ENCODE results near the gene TRIM50. TPM values are rescaled to one million over a fixed set of nuclear protein-coding genes. Genes with fewer than 3 reads are reported as not detected.

The TRIM50 gene
- total and polyA plus RNA-seq, 2 experiments from 2014 or later = 9.8 to 10.8 TPM

GRCh38 chr7:73369622-73370021 lies 41.7 kb upstream of the TRIM50 start:
- no peaks in the 10 kb centered on the region for H3K9me3 ChIP-seq (ENCODE audit: low read depth)
- no peaks in the 10 kb centered on the region for H3K9me2 ChIP-seq (replicated peaks; ENCODE audit: insufficient read depth)
- no peaks in the 10 kb centered on the region for H3K79me2 ChIP-seq
- WGBS (ENCODE audit: low lambda C conversion rate, missing lambda C conversion rate) = 98% methylated on average over 9 of the region's 9 CpGs
- TF ChIP-seq, protein P1, sequence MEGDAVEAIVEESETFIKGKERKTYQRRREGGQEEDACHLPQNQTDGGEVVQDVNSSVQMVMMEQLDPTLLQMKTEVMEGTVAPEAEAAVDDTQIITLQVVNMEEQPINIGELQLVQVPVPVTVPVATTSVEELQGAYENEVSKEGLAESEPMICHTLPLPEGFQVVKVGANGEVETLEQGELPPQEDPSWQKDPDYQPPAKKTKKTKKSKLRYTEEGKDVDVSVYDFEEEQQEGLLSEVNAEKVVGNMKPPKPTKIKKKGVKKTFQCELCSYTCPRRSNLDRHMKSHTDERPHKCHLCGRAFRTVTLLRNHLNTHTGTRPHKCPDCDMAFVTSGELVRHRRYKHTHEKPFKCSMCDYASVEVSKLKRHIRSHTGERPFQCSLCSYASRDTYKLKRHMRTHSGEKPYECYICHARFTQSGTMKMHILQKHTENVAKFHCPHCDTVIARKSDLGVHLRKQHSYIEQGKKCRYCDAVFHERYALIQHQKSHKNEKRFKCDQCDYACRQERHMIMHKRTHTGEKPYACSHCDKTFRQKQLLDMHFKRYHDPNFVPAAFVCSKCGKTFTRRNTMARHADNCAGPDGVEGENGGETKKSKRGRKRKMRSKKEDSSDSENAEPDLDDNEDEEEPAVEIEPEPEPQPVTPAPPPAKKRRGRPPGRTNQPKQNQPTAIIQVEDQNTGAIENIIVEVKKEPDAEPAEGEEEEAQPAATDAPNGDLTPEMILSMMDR (IDR thresholded peaks at IDR 0.05; ENCODE audit: poor library complexity) = no peak
- TF ChIP-seq EZH2phosphoT487 (IDR thresholded peaks at IDR 0.05; ENCODE audit: low read depth, severe bottlenecking, unreplicated experiment) (no peak), EZH2 (IDR thresholded peaks at IDR 0.05; ENCODE audit: borderline replicate concordance) (no peak)
- no peak overlapping the region for H3K27ac ChIP-seq
- DNase-seq (ENCODE audit: low spot score) = no peak
- no peaks in the 10 kb centered on the region for H3K27me3 ChIP-seq
- H2AFZ ChIP-seq = no peak overlapping the region
- H4K20me1 ChIP-seq (ENCODE audit: insufficient read depth, poor library complexity, severe bottlenecking) = no peaks in the 10 kb centered on the region
- no peak overlapping the region for H3K4me2 ChIP-seq
- no peak overlapping the region for H3K4me3 ChIP-seq
- H3K4me1 ChIP-seq (ENCODE audit: insufficient read depth) = no peaks in the 10 kb centered on the region
- no peaks in the 10 kb centered on the region for H3K36me3 ChIP-seq (replicated peaks; ENCODE audit: insufficient read depth, low read depth)

- Histone ChIP-seq H3K4me1 (ENCODE audit: insufficient read depth) (no peaks in the 10 kb centered on the region), H3K9me2 (replicated peaks; ENCODE audit: insufficient read depth) (no peaks in the 10 kb centered on the region), H3K36me3 (replicated peaks; ENCODE audit: insufficient read depth, low read depth) (no peaks in the 10 kb centered on the region), H4K20me1 (ENCODE audit: insufficient read depth, poor library complexity, severe bottlenecking) (no peaks in the 10 kb centered on the region), H2AFZ (no peak overlapping the region), H3K27ac (no peak overlapping the region), H3K4me3 (no peak overlapping the region), H3K79me2 (no peaks in the 10 kb centered on the region), H3K9me3 (ENCODE audit: low read depth) (no peaks in the 10 kb centered on the region), H3K4me2 (no peak overlapping the region), H3K27me3 (no peaks in the 10 kb centered on the region)
- WGBS (ENCODE audit: low lambda C conversion rate, missing lambda C conversion rate) = 97% methylated on average over 11 of the region's 11 CpGs
- DNase-seq (ENCODE audit: low spot score) = no peak
- no peak for TF ChIP-seq EZH2phosphoT487 (IDR thresholded peaks at IDR 0.05; ENCODE audit: low read depth, severe bottlenecking, unreplicated experiment)
- TF ChIP-seq, protein P1 (IDR thresholded peaks at IDR 0.05; ENCODE audit: poor library complexity) = no peak
- no peak for TF ChIP-seq EZH2 (IDR thresholded peaks at IDR 0.05; ENCODE audit: borderline replicate concordance)
Observed at GRCh38 chr7:73369009-73369408, 41.1 kb upstream of the TRIM50 start.

DNA sequence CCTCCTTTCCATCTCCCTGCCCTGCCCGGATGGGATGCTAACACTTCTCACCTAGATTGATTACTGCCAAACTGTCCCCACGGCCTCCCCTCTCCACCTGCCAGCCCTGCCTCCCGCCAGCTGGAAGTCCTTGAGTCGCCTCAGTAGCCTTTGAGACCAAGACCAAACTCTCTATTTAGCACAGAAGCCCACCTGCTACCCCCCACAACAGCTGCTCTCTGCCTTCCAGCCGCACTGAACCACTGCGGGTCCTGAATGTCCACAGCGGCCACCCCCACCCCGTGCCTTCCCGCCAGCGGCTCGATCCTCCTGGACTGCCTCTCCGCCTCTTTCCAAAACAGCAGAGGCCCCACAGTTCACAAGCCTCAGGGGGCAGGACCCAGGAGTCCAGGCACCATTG lies 39.1 kb upstream of the TRIM50 start:
- Histone ChIP-seq H3K27me3 (no peaks in the 10 kb centered on the region), H3K4me2 (no peak overlapping the region)
- TF ChIP-seq, protein P1 (IDR thresholded peaks at IDR 0.05; ENCODE audit: poor library complexity) = no peak
- TF ChIP-seq EZH2 (IDR thresholded peaks at IDR 0.05; ENCODE audit: borderline replicate concordance) (no peak), EZH2phosphoT487 (IDR thresholded peaks at IDR 0.05; ENCODE audit: low read depth, severe bottlenecking, unreplicated experiment) (no peak)

DNA sequence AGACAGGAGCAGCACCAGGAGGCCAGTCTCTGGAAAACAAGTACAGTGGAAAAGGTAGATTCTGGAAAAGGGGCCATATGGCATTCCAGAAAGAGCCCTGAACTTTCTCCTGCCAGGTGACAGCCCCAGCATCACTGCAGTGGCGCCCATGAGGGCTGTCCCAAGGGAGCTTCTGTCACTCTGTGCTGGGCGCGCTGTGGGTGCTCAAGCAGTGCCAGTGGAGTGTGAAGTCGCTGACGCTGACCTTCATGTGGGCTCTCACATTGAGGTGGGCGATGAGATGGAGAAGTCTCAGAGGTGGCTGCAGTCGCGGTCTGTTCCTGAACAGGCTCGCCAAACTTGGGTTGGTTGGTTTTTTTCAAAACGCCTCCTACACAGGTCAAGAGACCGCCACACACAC lies 38.2 kb upstream of the TRIM50 start:
- H3K9me2 ChIP-seq (replicated peaks; ENCODE audit: insufficient read depth) = no peaks in the 10 kb centered on the region
- 97% methylated on average over 11 of the region's 11 CpGs for WGBS (ENCODE audit: low lambda C conversion rate, missing lambda C conversion rate)
- H3K27me3 ChIP-seq = no peaks in the 10 kb centered on the region
- H3K27ac ChIP-seq = no peak overlapping the region
- H3K79me2 ChIP-seq = no peaks in the 10 kb centered on the region
- TF ChIP-seq EZH2 (IDR thresholded peaks at IDR 0.05; ENCODE audit: borderline replicate concordance) (no peak), EZH2phosphoT487 (IDR thresholded peaks at IDR 0.05; ENCODE audit: low read depth, severe bottlenecking, unreplicated experiment) (no peak)
- TF ChIP-seq, protein P1 (IDR thresholded peaks at IDR 0.05; ENCODE audit: poor library complexity) = no peak
- H4K20me1 ChIP-seq (ENCODE audit: insufficient read depth, poor library complexity, severe bottlenecking) = no peaks in the 10 kb centered on the region
- H3K9me3 ChIP-seq (ENCODE audit: low read depth) = no peaks in the 10 kb centered on the region
- no peak for DNase-seq (ENCODE audit: low spot score)
- no peaks in the 10 kb centered on the region for H3K4me1 ChIP-seq (ENCODE audit: insufficient read depth)
- no peaks in the 10 kb centered on the region for H3K36me3 ChIP-seq (replicated peaks; ENCODE audit: insufficient read depth, low read depth)
- no peak overlapping the region for H3K4me2 ChIP-seq
- H2AFZ ChIP-seq = no peak overlapping the region
- no peak overlapping the region for H3K4me3 ChIP-seq

More for the DNA sequence above, 39.1 kb upstream of the TRIM50 start:
- no peak for DNase-seq (ENCODE audit: low spot score)
- Histone ChIP-seq H3K9me2 (replicated peaks; ENCODE audit: insufficient read depth) (no peaks in the 10 kb centered on the region), H3K9me3 (ENCODE audit: low read depth) (no peaks in the 10 kb centered on the region), H3K4me1 (ENCODE audit: insufficient read depth) (no peaks in the 10 kb centered on the region), H3K27ac (no peak overlapping the region), H3K79me2 (no peaks in the 10 kb centered on the region), H2AFZ (no peak overlapping the region), H3K4me3 (no peak overlapping the region), H4K20me1 (ENCODE audit: insufficient read depth, poor library complexity, severe bottlenecking) (no peaks in the 10 kb centered on the region), H3K36me3 (replicated peaks; ENCODE audit: insufficient read depth, low read depth) (no peaks in the 10 kb centered on the region)
- WGBS (ENCODE audit: low lambda C conversion rate, missing lambda C conversion rate) = 93% methylated on average over 12 of the region's 12 CpGs

All from hepatocyte (in vitro differentiated cells).